Measurements from ENCODE around the gene AFF2. TPM values are rescaled to one million over a fixed set of nuclear protein-coding genes. Genes with fewer than 3 reads are reported as not detected.

The AFF2 gene
- total RNA-seq, 1 donor from 2014 or later: under 0.01 TPM

- no peak for TF ChIP-seq CTCF (IDR thresholded peaks at IDR 0.05; ENCODE audit: insufficient read depth, low read length, severe bottlenecking)
- Histone ChIP-seq H3K36me3 (ENCODE audit: control insufficient read depth, insufficient read depth, low read length) (no peaks in the 10 kb centered on the region), H3K27me3 (ENCODE audit: control insufficient read depth, insufficient read depth, low read length) (no peaks in the 10 kb centered on the region), H3K4me3 (ENCODE audit: low read depth, low read length) (no peak overlapping the region)
- DNase-seq (ENCODE audit: low read depth): no peak
- FAIRE-seq: no peak
These were observed 113.2 kb downstream of the AFF2 start for GRCh38 chrX:148613636-148614035.

- no peak for DNase-seq (ENCODE audit: low read depth)
- H3K36me3 ChIP-seq (ENCODE audit: control insufficient read depth, insufficient read depth, low read length): no peaks in the 10 kb centered on the region
- no peak overlapping the region for H3K4me3 ChIP-seq (ENCODE audit: low read depth, low read length)
- TF ChIP-seq CTCF (IDR thresholded peaks at IDR 0.05; ENCODE audit: insufficient read depth, low read length, severe bottlenecking): no peak
- FAIRE-seq: no peak
- H3K27me3 ChIP-seq (ENCODE audit: control insufficient read depth, insufficient read depth, low read length): no peaks in the 10 kb centered on the region
These were observed 115.1 kb downstream of the AFF2 start for GRCh38 chrX:148615491-148615890.

GRCh38 chrX:148618470-148619445, 118.3 kb downstream of the AFF2 start:
- TF ChIP-seq CTCF (IDR thresholded peaks at IDR 0.05; ENCODE audit: insufficient read depth, low read length, severe bottlenecking): no peak
- DNase-seq (ENCODE audit: low read depth): no peak
- no peak for FAIRE-seq
- Histone ChIP-seq H3K27me3 (ENCODE audit: control insufficient read depth, insufficient read depth, low read length) (no peaks in the 10 kb centered on the region), H3K4me3 (ENCODE audit: low read depth, low read length) (no peak overlapping the region), H3K36me3 (ENCODE audit: control insufficient read depth, insufficient read depth, low read length) (no peaks in the 10 kb centered on the region)

- no peak overlapping the region for H3K4me3 ChIP-seq (ENCODE audit: low read depth, low read length)
- H3K36me3 ChIP-seq (ENCODE audit: control insufficient read depth, insufficient read depth, low read length): no peaks in the 10 kb centered on the region
- no peak for TF ChIP-seq CTCF (IDR thresholded peaks at IDR 0.05; ENCODE audit: insufficient read depth, low read length, severe bottlenecking)
- H3K27me3 ChIP-seq (ENCODE audit: control insufficient read depth, insufficient read depth, low read length): no peaks in the 10 kb centered on the region
- DNase-seq (ENCODE audit: low read depth): no peak
- no peak for FAIRE-seq
These were observed 119.6 kb downstream of the AFF2 start for GRCh38 chrX:148620023-148620422.

- FAIRE-seq (no peak), DNase-seq (ENCODE audit: low read depth) (no peak)
- no peak for TF ChIP-seq CTCF (IDR thresholded peaks at IDR 0.05; ENCODE audit: insufficient read depth, low read length, severe bottlenecking)
- H3K27me3 ChIP-seq (ENCODE audit: control insufficient read depth, insufficient read depth, low read length): no peaks in the 10 kb centered on the region
- H3K4me3 ChIP-seq (ENCODE audit: low read depth, low read length): no peak overlapping the region
- H3K36me3 ChIP-seq (ENCODE audit: control insufficient read depth, insufficient read depth, low read length): no peaks in the 10 kb centered on the region
These were observed 124.6 kb downstream of the AFF2 start for GRCh38 chrX:148624951-148625474.
